HEK293 (cell line): ENCODE measurements around the gene FOXF1.
A peak's percentile ranks its signal among the peaks of the same experiment; 100 is the strongest.

Experiments
- FEZF1 ChIP-seq: fragments of 450-650 bp; formaldehyde crosslinking; IDR thresholded peaks from 2 replicates; pipeline ENCODE4 v1.5.1; 2016; ENCODE audit warnings: missing biosample characterization, missing genetic modification characterization
- KLF10 ChIP-seq: fragments of 450-650 bp; IDR thresholded peaks from 2 replicates; pipeline ENCODE4 v1.5.1; 2018; ENCODE audit warnings: missing biosample characterization, mild to moderate bottlenecking, missing genetic modification characterization
- SP7 ChIP-seq: fragments of 450-650 bp; formaldehyde crosslinking; IDR thresholded peaks from 2 replicates; pipeline ENCODE4 v1.5.1; 2016; ENCODE audit warnings: missing biosample characterization, missing genetic modification characterization
- ZBTB17 ChIP-seq: fragments of 450-650 bp; formaldehyde crosslinking; IDR thresholded peaks from 2 replicates; pipeline ENCODE4 v1.5.1; 2016; ENCODE audit warnings: missing biosample characterization, missing genetic modification characterization
- ZFHX2 ChIP-seq: fragments of 450-650 bp; formaldehyde crosslinking; conservative IDR thresholded peaks from 2 replicates; pipeline ENCODE4 v1.5.1; 2016; ENCODE audit warnings: missing biosample characterization, missing genetic modification characterization
- ZNF112 ChIP-seq: fragments of 450-650 bp; formaldehyde crosslinking; IDR thresholded peaks from 2 replicates; pipeline ENCODE4 v1.5.0; 2017; ENCODE audit warnings: missing biosample characterization, missing genetic modification characterization
- ZNF140 ChIP-seq: fragments of 450-650 bp; formaldehyde crosslinking; IDR thresholded peaks from 2 replicates; pipeline ENCODE4 v1.5.1; 2016; ENCODE audit warnings: missing biosample characterization, missing genetic modification characterization
- ZNF335 ChIP-seq: fragments of 450-650 bp; formaldehyde crosslinking; conservative IDR thresholded peaks from 2 replicates; pipeline ENCODE4 v1.5.1; 2016; ENCODE audit warnings: missing biosample characterization, missing genetic modification characterization
- ZNF341 ChIP-seq: fragments of 450-650 bp; formaldehyde crosslinking; IDR thresholded peaks from 2 replicates; pipeline ENCODE4; 2016; ENCODE audit warnings: low read depth, missing biosample characterization, missing genetic modification characterization
- ZNF366 ChIP-seq: fragments of 450-650 bp; formaldehyde crosslinking; conservative IDR thresholded peaks from 2 replicates; pipeline ENCODE4 v1.5.1; 2016; ENCODE audit warnings: missing biosample characterization, missing genetic modification characterization
- ZNF394 ChIP-seq: fragments of 450-650 bp; formaldehyde crosslinking; IDR thresholded peaks from 2 replicates; pipeline ENCODE4 v1.5.1; 2016; ENCODE audit warnings: missing biosample characterization, missing genetic modification characterization, mild to moderate bottlenecking, moderate library complexity, borderline replicate concordance
- ZNF404 ChIP-seq: fragments of 450-650 bp; formaldehyde crosslinking; IDR thresholded peaks from 2 replicates; pipeline ENCODE4 v1.5.1; 2017; ENCODE audit warnings: missing biosample characterization, missing genetic modification characterization
- ZNF510 ChIP-seq: fragments of 450-650 bp; formaldehyde crosslinking; IDR thresholded peaks from 2 replicates; pipeline ENCODE4 v1.5.1; 2018; ENCODE audit warnings: mild to moderate bottlenecking, missing genetic modification characterization, missing biosample characterization; ENCODE audit not compliant: insufficient replicate concordance
- ZNF610 ChIP-seq: fragments of 450-650 bp; formaldehyde crosslinking; IDR thresholded peaks from 2 replicates; pipeline ENCODE4 v1.5.1; 2016; ENCODE audit warnings: missing biosample characterization, missing genetic modification characterization, borderline replicate concordance
- ZNF623 ChIP-seq: fragments of 450-650 bp; formaldehyde crosslinking; IDR thresholded peaks from 2 replicates; pipeline ENCODE4 v1.5.1; 2016; ENCODE audit warnings: missing biosample characterization, missing genetic modification characterization
- ZNF792 ChIP-seq: fragments of 450-650 bp; formaldehyde crosslinking; IDR thresholded peaks from 2 replicates; pipeline ENCODE4 v1.5.1; 2016; ENCODE audit warnings: missing biosample characterization, missing genetic modification characterization
- ZSCAN30 ChIP-seq: fragments of 450-650 bp; IDR thresholded peaks from 2 replicates; pipeline ENCODE4 v1.5.1; 2018; ENCODE audit warnings: missing biosample characterization, mild to moderate bottlenecking, missing genetic modification characterization, moderate library complexity
- TF ChIP-seq, protein P1 (sequence below): fragments of 450-650 bp; formaldehyde crosslinking; IDR thresholded peaks from 2 replicates; pipeline ENCODE4 v1.5.1; 2016; ENCODE audit warnings: missing biosample characterization, missing genetic modification characterization
- TF ChIP-seq, protein P2 (sequence below): fragments of 450-650 bp; formaldehyde crosslinking; IDR thresholded peaks from 2 replicates; pipeline ENCODE4; 2016; ENCODE audit warnings: missing biosample characterization, missing genetic modification characterization
- TF ChIP-seq, protein P3 (sequence below): fragments of 450-650 bp; formaldehyde crosslinking; IDR thresholded peaks from 2 replicates; pipeline ENCODE4 v1.5.0; 2017; ENCODE audit warnings: missing biosample characterization, missing genetic modification characterization, borderline replicate concordance
- TF ChIP-seq, protein P4 (sequence below): fragments of 450-650 bp; formaldehyde crosslinking; IDR thresholded peaks from 2 replicates; pipeline ENCODE4 v1.5.1; 2017; ENCODE audit warnings: missing biosample characterization, missing genetic modification characterization
- TF ChIP-seq, protein P5 (sequence below): fragments of 450-650 bp; formaldehyde crosslinking; IDR thresholded peaks from 2 replicates; pipeline ENCODE4 v1.5.1; 2016; ENCODE audit warnings: missing biosample characterization, missing genetic modification characterization
- TF ChIP-seq, protein P6 (sequence below): fragments of 450-650 bp; formaldehyde crosslinking; IDR thresholded peaks from 2 replicates; pipeline ENCODE4 v1.5.1; 2017; ENCODE audit warnings: missing biosample characterization, missing genetic modification characterization

Gene FOXF1

DNA sequence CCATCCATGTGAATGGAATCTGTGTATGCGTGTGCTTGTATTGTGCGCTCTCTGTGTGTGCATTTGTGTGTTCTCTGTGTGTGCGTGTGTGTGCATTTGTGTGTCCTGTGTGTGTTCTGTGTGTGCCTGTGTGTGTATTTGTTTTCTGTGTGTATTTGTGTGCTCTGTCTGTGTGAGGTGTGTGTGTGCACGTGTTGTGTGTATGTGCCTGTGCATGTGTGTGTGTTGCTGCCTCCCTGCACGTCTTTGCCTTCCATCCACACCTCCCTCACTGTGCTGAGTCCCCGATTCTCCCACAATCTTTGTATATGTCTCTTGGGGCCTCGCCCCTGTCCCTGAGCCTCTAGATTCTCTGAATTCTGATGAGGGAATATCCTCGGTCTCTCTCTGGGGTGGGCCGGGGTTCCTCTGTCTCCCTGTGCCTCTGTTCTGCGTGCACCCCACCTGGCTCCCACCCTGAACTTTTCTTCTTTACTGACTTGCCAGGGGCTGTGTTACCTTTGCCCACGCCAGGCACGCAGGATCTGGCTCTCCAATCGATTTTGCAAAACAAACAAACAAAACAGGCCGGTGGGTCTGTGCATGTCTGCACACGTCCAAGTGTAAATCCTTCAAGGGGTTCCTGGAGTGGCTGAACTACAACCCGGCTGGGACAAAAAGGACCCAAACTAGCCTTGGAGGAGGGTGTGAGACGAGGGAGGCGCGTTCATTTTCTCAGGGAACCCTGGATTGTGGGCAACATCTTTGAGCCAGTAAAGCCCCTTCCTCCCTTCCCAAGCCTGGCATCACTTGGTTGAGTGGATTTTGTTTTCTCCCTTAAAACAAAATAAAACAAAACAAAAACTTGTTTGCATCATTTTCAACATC lies 8.1 kb upstream of the FOXF1 start (continued):
- TF ChIP-seq, protein P1, sequence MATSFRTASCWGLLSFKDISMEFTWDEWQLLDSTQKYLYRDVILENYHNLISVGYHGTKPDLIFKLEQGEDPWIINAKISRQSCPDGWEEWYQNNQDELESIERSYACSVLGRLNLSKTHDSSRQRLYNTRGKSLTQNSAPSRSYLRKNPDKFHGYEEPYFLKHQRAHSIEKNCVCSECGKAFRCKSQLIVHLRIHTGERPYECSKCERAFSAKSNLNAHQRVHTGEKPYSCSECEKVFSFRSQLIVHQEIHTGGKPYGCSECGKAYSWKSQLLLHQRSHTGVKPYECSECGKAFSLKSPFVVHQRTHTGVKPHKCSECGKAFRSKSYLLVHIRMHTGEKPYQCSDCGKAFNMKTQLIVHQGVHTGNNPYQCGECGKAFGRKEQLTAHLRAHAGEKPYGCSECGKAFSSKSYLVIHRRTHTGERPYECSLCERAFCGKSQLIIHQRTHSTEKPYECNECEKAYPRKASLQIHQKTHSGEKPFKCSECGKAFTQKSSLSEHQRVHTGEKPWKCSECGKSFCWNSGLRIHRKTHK (tag by site-specific recombination), result no peak
- TF ChIP-seq ZNF341 (tag by site-specific recombination), result peak; percentile 37; the same call in 1 of the 2 replicates
- TF ChIP-seq ZNF394 (tag by site-specific recombination), result peak; percentile 61; the same call in 1 of the 2 replicates
- TF ChIP-seq FEZF1, result 0 out of 2 replicates have a peak, but pooled peaks have one; percentile 40
- TF ChIP-seq ZNF140, result no peak
- TF ChIP-seq, protein P2, sequence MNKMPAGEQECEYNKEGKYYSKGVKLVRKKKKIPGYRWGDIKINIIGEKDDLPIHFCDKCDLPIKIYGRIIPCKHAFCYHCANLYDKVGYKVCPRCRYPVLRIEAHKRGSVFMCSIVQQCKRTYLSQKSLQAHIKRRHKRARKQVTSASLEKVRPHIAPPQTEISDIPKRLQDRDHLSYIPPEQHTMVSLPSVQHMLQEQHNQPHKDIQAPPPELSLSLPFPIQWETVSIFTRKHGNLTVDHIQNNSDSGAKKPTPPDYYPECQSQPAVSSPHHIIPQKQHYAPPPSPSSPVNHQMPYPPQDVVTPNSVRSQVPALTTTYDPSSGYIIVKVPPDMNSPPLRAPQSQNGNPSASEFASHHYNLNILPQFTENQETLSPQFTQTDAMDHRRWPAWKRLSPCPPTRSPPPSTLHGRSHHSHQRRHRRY, result peak; percentile 72; the same call in 1 of the 2 replicates
- TF ChIP-seq ZNF335 (tag by site-specific recombination), result 0 out of 2 replicates have a peak, but pooled peaks have one; percentile 21
- TF ChIP-seq ZFHX2 (tag by site-specific recombination), result peak; percentile 52; the same call in 1 of the 2 replicates
- TF ChIP-seq, protein P3, sequence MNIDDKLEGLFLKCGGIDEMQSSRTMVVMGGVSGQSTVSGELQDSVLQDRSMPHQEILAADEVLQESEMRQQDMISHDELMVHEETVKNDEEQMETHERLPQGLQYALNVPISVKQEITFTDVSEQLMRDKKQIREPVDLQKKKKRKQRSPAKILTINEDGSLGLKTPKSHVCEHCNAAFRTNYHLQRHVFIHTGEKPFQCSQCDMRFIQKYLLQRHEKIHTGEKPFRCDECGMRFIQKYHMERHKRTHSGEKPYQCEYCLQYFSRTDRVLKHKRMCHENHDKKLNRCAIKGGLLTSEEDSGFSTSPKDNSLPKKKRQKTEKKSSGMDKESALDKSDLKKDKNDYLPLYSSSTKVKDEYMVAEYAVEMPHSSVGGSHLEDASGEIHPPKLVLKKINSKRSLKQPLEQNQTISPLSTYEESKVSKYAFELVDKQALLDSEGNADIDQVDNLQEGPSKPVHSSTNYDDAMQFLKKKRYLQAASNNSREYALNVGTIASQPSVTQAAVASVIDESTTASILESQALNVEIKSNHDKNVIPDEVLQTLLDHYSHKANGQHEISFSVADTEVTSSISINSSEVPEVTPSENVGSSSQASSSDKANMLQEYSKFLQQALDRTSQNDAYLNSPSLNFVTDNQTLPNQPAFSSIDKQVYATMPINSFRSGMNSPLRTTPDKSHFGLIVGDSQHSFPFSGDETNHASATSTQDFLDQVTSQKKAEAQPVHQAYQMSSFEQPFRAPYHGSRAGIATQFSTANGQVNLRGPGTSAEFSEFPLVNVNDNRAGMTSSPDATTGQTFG, result 0 out of 2 replicates have a peak, but pooled peaks have one; percentile 16
- 0 out of 2 replicates have a peak, but pooled peaks have one; percentile 35 for TF ChIP-seq ZNF610 (tag by site-specific recombination)
- TF ChIP-seq, protein P4, sequence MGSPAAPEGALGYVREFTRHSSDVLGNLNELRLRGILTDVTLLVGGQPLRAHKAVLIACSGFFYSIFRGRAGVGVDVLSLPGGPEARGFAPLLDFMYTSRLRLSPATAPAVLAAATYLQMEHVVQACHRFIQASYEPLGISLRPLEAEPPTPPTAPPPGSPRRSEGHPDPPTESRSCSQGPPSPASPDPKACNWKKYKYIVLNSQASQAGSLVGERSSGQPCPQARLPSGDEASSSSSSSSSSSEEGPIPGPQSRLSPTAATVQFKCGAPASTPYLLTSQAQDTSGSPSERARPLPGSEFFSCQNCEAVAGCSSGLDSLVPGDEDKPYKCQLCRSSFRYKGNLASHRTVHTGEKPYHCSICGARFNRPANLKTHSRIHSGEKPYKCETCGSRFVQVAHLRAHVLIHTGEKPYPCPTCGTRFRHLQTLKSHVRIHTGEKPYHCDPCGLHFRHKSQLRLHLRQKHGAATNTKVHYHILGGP (tag by site-specific recombination), result peak; percentile 92
- TF ChIP-seq, protein P5, sequence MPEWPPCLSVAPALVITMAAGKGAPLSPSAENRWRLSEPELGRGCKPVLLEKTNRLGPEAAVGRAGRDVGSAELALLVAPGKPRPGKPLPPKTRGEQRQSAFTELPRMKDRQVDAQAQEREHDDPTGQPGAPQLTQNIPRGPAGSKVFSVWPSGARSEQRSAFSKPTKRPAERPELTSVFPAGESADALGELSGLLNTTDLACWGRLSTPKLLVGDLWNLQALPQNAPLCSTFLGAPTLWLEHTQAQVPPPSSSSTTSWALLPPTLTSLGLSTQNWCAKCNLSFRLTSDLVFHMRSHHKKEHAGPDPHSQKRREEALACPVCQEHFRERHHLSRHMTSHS (tag by site-specific recombination), result no peak
- TF ChIP-seq ZNF510 (tag by site-specific recombination), result no peak
- TF ChIP-seq KLF10, result no peak
- peak; percentile 59; the same call in 1 of the 2 replicates for TF ChIP-seq ZNF366
- peak; percentile 75 for TF ChIP-seq SP7
- TF ChIP-seq ZBTB17 (tag by site-specific recombination), result peak; percentile 93
- TF ChIP-seq, protein P6, sequence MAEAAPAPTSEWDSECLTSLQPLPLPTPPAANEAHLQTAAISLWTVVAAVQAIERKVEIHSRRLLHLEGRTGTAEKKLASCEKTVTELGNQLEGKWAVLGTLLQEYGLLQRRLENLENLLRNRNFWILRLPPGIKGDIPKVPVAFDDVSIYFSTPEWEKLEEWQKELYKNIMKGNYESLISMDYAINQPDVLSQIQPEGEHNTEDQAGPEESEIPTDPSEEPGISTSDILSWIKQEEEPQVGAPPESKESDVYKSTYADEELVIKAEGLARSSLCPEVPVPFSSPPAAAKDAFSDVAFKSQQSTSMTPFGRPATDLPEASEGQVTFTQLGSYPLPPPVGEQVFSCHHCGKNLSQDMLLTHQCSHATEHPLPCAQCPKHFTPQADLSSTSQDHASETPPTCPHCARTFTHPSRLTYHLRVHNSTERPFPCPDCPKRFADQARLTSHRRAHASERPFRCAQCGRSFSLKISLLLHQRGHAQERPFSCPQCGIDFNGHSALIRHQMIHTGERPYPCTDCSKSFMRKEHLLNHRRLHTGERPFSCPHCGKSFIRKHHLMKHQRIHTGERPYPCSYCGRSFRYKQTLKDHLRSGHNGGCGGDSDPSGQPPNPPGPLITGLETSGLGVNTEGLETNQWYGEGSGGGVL, result peak; percentile 76
- TF ChIP-seq ZNF623 (tag by site-specific recombination), result 0 out of 2 replicates have a peak, but pooled peaks have one; percentile 20
- TF ChIP-seq ZSCAN30, result no peak
- TF ChIP-seq ZNF404, result peak; percentile 65; the same call in 1 of the 2 replicates
- peak; percentile 59; the same call in 1 of the 2 replicates for TF ChIP-seq ZNF792 (tag by site-specific recombination)
- peak; percentile 54; the same call in 1 of the 2 replicates for TF ChIP-seq ZNF112 (tag by site-specific recombination)
- TF ChIP-seq, all 188 proteins: peak for 33
